Fibroblast of the conjunctiva (primary cell): ENCODE results near the gene SLC9A9.
"Not testable (repeated sequence)": the region's sequence is repeated elsewhere in the genome, so short reads cannot be mapped to it uniquely, and the experiment has no call there.

Experiments used
- DNase-seq: peaks from one replicate; pipeline ENCODE4 v3.0.0-alpha.2; 2010; ENCODE audit warnings: low read depth

Gene SLC9A9

DNA sequence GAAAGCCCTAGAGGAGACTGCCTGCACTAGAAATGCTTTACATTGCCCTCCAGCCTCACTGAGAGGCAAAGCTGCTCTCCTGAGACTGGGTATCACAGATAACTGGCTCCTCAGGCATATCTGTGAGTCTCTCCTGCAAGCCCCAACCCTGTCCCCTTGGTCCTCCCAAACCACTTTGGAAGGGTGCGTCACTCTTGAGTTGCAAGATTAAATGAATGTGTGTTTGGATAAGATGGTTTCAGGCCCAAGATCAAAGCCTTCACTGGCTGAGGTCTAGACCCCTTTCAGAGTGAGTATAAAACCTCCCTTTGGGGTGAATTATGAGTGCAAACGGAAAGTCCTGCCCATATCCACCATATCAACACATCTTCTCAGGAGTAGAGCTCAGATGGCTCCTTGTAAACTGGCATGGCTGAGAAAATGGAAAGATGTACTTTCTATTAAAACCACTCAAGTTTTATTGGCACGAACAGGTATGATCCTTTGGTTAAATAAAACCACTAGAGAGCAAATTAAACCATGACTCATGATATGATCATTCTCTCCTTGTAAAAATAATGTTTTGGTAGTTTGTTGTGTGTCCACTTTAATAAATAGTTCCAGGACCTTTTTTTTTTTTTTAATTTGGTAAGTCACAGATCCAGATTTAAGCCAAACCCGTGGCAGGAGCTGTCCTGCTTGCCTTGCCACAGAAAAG lies 564.7 kb downstream of the SLC9A9 start:
- no peak for DNase-seq

DNA sequence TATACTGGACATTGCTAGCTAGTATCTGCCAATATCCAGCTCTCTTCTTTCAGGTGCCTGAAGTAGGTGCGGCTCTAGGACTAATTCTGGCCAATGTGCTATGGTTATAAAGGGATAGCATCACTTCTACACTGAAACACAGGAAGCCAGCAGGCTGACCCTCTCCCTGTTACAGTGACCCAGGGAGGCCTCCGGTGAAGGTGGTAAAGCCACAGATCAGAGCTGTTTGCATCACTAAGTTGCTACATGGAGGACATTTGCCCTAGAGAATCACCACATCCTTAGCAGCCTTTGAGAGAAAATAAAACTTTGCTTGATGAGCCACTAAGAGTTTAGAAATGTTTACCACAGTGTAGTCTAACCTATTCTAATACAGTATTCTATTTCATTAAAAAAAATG lies 567.3 kb downstream of the SLC9A9 start:
- DNase-seq: no peak

DNA sequence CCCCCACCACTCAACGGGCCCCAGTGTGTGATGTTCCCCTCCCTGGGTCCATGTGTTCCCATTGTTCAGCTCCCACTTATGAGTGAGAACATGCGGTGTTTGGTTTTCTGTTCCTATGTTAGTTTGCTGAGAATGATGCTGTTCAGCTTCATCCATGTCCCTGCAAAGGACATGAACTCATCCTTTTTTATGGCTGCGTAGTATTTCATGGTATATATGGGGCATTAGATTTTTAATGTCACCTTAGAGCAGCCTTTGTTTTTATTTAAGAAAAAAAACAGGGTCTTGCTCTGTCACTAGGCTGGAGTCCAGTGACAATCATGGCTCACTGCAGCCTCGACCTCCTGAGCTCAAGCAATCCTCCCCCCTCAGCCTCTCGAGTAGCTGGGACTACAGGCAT lies 568.7 kb downstream of the SLC9A9 start:
- not testable (repeated sequence) for DNase-seq

DNA sequence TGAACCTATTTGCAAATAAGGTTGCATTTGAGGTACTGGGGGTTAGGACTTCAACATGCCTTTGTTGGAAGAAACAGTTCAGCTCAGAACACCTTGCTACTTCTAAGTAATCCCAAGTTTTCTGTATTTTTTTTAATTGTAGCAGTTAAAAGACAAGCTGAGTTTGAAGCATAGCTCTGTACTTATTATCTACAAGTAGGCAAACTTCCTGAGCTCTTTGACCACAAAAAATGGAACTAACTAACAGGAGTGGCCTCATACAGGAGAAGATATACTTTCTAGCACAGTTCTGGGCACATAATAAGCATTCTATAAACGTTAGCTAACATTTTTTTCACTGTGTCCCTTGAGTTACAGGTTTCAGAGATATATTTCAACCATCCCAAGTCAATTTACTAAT lies 569.5 kb downstream of the SLC9A9 start:
- no peak for DNase-seq

DNA sequence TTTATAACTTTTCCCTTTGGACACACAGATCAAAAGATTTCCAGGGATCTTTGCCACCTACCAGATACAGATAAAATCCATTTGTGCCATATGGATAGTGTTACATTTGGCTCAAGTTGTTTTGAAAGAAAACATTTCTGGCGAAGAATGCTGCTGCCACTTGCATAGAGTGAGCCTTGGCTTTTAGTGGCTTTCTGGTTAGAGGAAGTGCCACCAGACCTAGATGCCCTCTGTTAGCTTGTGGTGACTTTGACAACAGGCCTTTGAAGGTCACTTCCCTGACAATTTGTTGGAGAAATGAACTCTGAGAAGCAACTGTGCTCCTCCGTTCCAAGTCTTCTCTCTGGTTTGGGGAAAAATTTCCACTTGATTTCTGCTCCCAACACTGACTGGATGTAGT lies 570.7 kb downstream of the SLC9A9 start:
- DNase-seq: no peak

DNA sequence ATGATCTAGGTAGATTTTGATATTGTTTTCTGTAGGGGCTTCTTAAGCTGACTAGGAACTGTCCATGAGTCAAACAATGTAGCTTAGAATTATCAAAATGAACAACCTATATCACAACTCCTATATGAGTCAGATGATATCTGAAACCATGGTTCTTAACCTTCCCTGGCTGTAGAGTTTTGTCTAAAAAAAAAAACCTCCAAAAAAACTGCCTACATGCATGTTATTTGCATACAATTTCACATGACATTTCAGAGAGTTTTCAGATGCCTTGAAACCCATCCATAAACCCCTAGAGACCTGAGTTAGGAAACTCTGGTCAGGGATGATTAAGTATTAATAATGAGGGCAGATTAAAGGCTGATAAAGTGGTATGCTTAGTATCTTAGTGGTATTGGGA lies 571.7 kb downstream of the SLC9A9 start:
- DNase-seq: no peak

DNA sequence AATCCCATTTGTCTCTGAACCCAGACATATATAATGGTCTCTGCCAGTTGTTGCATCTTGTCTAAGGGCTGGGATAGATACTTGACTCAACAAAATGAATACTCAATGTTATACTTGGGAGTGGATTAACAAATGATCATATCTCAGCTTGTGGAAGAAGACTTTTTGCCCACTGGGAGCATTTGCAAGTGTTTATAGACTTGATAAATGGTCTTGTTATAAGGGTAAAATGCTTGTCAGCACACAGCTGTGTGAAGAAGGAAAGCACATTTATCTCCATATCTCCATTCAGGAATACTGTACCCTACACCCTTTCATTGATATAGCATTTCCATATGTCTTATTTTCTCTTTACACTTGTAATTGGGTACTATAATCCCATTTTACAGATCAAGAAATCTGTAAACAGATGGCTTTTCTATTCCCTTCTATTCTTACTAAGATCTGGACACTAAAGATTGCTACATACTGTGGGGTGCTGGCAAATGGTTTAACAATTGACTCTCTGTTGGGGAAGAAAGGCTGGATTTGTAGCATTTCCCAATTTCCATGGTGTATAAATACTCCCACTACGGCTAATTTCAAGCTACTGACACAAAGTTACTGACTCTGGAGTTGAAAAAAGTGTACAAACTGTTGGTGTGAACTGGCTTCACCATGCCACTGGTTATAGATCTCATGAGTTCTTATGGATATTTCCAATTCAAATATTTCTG lies 574.1 kb downstream of the SLC9A9 start:
- no peak for DNase-seq

DNA sequence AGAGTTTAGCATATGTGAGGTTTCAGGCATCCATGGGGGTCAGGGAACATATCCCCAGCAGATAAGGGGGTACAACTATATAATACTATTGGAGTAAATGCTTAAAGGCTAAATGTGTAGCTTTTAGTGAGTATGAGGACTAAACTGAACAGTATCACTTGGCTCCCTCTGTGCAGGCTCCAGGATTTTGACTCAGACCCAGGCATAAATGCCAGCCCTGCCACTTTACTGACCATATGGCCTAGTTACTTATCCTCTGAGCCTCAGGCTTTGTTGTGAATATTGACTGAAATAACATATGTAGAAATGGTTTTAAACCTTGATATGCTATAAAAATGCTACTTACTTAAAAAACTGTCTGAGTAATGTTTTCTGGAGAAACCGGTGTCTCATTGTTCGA lies 577.1 kb downstream of the SLC9A9 start:
- no peak for DNase-seq

DNA sequence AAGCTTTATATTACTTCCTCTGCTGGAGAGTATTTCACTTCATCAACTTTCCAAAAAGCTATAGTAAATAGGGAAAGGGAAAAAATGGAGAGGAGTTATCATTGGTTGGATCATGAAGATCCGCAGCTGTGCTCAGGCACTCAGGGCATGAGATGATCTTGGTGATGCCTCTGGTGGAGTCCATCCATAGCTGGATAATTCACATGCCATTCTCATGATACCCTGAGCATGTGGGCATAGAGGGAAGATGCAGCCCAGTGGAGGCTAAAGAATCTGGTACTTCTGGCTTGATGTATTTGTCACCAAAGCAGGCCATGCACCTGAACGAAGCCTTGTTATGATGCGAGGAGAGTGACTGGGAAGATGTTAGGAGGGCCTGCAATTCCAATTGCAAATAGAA lies 578.5 kb downstream of the SLC9A9 start:
- no peak for DNase-seq

DNA sequence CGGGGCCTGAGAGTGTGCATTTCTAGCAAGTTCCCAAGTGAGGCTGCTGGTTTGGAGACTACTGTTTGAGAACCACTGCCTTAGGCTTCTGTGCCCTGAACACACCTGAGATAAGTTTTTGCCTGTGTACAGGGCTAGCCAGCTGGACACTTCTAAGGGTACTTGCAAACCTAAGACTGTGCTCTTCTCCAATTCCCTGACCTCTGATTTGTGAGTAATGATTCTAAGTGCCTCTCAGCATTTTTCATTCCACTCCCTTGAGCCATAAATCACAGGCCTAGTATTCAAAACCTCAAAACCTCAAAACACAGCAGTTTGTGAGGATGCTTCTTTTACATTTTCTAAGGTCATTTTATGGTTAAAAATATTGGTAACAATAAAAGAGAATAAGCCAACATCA lies 580.3 kb downstream of the SLC9A9 start:
- DNase-seq: no peak

DNA sequence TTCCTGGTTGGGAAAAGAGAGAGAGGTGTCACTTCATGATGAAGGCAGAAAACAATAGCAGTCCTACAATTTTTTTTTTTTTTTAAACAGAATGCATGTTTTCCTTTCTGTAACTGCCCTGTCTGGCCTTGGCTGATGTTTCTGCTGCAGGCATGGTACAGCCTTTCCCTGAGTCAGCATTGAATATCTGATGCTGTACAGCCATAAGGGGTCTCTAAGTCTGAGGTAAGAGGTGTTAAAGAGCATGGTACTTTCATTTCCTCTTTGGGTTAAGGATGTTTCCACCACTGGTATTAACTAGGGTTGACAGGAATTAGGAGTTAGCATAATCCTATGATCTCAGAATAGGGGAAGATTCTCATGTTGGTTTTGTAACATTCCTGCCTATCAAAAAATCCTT lies 581.3 kb downstream of the SLC9A9 start:
- no peak for DNase-seq

DNA sequence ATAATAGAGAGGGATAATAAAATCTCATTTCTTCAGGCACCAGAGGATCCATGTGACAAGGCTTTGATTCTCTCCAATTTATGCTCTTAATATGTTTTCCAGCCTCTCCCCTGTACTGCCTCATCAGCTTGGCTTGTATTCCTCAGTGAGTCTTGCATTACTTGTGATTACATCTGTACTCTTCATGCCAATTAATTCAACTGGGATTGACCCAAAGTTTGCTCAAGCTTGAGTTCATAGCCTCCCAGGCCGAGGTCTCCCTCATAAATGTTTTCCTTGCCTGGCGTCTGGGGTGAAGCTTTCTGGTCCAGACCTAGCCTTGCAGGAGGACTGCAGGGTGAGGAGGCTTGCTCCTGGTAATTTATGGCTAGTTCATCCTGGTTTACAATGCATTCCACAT lies 581.8 kb downstream of the SLC9A9 start:
- DNase-seq: peak; percentile 68

DNA sequence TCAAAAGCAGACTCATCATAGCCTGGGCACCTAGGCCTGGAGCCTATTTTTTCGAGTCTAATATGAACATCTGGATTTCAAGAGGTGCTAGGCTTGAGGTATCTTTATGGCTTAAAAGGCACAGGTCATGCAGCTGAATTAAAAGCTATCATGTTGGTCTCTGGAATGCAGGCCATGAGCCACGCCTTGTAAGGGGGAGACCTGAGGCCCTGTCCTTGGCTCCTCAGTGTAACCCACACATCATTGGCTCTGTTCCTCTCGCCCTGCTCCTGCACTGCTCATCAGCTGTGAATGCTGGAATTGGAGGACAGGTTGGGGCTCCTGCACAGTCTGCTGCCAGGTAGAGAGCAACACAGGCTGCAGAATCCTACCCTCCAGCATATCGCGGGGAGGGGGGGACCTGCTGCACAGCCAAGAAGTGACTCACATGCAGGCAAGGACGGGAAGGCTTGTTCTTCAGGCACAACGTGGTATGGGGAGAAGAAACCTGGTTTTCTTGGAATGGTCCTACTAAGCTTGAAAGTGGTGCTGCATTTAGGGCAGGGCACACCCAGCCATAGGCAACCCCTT lies 582.7 kb downstream of the SLC9A9 start:
- DNase-seq: no peak

DNA sequence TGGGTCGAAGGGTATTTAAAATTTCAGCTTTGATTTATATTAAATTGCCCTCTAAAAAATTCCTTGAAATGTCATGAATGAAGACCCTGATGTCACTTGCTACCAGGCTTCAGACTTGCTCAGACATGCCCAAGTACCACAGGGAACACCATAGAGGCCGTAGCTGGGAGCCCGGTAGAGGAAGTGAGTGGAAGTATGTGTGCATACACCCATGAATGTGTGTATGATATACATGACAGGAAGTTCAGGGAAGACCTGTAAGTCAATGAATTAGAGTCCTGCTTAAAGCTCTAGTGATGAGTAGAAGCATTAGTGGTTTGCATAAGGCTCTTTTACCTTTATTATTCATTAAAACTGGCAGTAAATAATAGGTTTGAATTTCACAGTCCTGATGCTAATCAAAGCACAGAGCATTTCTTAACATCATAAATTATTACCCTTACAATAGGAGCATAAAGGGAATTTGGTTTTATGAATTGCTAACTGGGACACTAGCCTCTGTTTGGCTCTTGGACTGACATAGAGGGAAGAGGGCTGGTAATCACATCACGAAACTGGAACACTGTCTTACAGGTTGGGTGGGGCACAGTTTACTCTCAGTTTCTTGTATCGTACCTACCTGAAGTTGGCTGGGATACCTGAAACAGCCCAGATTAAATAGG lies 584.3 kb downstream of the SLC9A9 start:
- DNase-seq: no peak

DNA sequence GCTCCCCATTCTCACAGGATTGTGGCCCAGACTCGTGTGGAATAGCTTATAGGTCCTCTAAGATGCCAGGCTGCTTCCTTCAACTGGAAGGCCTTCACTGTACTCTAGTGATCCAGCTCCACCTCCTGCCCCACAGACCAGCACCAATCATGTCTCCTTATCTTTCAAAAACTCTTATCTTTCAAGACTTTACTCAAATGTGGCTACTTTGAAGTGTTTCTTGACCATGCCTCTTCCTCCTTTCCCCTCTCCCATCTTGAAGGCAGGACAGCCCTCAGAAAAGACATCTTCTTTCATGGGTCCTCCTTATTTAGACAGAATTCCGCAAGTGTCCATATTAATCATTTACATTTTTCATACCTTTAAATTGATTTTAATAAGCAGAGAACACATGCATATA lies 586.4 kb downstream of the SLC9A9 start:
- no peak for DNase-seq

DNA sequence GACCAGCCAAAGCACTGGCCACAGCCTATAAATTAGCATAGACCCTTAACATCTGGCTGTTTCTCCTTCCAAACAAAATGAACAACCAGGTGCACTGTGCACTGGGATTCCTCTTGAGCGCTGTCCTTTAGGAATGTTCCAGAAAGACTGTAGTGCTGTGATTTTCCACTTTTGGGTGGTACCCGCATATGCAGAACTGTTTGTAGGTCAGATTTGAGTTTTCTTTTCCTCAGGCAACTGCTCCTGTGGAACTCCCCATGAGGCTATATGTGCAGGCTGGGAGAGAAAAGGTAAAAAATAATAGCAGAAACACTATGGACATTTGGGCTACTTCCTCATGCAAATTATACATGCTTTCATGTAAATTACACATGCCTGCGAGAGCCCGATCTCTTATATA lies 589.6 kb downstream of the SLC9A9 start:
- DNase-seq: no peak

DNA sequence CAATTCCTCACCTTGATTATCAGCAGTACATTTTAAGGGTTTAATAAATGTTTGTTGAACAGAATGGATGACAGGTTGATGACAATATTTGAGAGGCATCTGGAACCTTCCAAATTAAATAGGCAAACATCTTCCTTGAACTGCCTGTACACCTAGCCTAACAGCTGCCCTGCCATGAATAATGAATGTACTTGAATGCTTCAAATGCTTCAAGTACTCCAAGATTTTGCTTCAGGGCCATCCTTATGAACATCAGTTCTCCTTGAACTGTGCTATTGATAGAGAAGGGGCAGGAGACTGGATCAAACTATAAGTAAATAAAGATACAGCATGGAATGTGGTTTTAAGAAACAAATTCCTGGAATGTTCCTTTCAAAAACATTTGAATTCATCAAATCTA lies 591.9 kb downstream of the SLC9A9 start:
- no peak for DNase-seq

DNA sequence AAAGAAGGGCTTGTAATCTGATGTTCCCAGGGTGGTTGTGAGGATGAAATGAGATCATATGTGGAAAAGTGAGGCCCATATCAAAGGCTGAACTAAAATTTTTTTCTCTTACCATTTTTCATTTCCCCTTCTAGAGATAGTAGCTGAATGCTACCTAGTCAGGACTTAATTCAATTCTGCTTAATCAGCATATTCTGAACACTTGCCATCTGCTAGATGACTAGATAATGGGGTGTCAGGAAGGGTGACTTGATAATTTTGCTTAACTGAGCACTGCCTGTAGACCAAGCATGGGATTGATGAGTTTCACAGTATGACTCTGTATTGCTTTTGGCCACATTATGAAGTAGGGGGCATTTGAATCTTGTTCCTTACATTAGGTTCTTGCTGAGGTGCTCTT lies 592.5 kb downstream of the SLC9A9 start:
- DNase-seq: no peak

DNA sequence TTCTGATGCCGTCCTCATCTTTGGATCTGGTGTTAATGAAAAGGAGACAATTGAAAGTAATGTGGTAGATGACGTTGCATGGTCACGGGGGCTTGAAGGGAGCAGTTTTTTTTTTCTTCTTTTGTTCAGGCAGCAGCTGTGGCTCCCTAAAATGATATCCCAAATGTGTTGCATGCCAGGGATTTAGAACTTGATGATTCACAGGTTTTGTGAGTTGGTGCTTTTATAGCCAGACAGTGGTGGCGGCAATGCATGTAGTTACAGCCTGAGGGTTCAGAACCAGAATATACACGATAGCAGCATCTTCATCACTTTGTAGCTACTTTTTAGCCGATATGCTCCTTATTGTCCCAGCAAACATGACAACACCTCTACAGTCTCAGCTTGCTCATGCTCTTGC lies 595.3 kb downstream of the SLC9A9 start:
- DNase-seq: no peak

DNA sequence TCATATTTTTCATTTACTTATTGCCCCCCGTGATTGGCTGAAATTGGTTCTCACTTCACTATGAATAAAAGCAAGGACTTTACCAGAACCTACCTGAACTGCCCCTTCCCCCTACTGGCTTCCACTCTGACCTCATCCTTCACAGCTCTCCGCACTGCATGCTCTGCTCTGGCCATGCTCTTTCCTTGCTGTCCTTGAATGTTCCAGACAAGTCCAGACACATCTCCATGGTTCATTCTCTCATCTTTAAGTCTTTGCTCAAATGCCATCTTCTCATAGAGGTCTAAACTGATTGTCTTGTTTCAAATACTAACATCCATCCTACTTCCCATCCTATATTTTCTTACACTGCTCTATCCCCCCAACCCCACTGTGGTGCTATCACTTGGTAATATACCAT lies 599.3 kb downstream of the SLC9A9 start:
- no peak for DNase-seq

DNA sequence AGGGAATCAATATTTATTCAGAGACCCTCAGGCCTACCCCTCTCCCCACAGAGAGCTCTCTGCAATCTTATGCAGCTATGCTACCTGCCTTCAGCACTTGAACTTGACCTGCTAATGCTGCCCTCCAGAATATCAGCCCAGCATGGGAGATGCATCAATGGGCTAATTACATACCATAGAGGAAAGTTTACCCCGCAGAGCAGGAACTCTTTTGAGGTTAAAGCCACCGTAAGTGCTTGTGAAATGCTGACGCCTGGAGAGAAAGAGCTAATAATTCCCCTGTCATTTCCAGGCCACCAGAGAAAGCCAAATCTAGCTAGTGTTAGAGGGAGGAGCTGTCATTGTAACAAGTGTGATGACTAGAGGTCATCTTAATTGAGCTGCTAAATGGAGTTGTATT lies 601.2 kb downstream of the SLC9A9 start:
- no peak for DNase-seq

DNA sequence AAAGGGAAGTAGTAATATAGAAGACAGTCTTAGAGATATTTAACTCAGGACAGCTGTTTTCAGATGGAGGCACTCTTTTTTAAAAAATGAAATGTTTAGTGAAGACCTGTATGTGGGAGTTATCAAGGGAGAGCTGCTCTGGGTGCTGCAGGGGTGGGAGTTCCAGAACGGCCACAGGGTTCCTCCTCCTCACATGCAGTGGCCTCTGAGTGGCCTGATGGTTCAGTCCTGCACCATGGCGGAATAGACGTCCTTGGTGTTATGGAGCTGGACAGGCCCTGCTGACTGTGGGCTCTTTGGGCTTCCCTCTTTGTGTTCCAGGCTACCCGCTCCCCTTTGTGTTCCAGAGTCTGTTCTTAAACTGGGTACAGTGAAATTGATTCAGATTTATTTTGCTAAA lies 602.6 kb downstream of the SLC9A9 start:
- DNase-seq: no peak

DNA sequence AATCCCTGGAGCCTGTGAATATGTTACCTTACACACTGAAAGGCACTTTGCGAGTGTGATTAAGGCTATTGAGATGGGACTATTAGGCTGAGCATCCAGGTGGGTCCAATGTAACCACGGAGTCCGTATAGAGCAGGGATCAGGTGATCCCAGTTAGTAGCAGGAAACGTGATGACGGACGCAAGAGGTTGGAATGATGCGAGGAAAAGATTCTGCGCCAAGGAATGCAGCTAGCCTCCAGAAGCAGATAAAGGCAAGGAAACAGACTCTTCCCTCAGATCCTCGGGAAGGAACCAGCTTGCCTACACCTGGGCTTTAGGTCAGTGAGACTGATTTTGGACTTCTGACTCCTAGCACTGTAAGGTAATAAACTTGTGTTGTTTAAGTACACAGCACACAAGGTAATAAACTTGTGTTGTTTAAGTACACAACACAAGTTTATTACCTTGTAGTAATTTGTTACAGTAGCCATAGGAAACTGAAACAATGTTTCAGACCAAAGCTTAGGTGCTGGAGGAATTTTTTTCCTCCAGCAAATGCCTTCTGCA lies 603.7 kb downstream of the SLC9A9 start:
- no peak for DNase-seq
